HG03457 (cell line): Measurements from ENCODE around the gene GSTO2.

ENCODE experiments used
- ATAC-seq: cut with Tn5 transposase; IDR thresholded peaks from one replicate; pipeline ENCODE4 v1.9.1; 2021; ENCODE audit warnings: moderate number of reproducible peaks; ENCODE audit not compliant: unreplicated experiment

The GSTO2 gene

DNA sequence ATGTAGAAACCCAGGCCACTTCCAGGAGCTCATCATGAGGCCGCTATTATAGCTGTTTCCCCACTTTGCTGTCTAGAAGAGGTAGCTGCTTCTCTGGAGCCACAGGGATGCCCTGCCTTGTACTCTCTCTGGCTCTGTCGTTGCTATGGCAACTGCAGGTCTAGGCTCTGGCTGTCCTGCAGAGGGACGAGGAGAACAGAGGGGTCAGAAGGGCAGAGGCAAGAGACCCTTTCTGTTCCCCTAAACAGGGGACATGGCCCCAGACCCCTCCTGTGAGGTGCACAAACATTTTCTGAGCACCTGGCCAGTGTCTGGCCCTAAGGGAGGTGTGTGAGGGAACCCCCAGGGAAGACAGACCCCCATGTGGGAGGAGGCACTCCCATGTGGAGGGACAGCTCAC, 37.9 kb downstream of the GSTO2 start:
- ATAC-seq = no peak

DNA sequence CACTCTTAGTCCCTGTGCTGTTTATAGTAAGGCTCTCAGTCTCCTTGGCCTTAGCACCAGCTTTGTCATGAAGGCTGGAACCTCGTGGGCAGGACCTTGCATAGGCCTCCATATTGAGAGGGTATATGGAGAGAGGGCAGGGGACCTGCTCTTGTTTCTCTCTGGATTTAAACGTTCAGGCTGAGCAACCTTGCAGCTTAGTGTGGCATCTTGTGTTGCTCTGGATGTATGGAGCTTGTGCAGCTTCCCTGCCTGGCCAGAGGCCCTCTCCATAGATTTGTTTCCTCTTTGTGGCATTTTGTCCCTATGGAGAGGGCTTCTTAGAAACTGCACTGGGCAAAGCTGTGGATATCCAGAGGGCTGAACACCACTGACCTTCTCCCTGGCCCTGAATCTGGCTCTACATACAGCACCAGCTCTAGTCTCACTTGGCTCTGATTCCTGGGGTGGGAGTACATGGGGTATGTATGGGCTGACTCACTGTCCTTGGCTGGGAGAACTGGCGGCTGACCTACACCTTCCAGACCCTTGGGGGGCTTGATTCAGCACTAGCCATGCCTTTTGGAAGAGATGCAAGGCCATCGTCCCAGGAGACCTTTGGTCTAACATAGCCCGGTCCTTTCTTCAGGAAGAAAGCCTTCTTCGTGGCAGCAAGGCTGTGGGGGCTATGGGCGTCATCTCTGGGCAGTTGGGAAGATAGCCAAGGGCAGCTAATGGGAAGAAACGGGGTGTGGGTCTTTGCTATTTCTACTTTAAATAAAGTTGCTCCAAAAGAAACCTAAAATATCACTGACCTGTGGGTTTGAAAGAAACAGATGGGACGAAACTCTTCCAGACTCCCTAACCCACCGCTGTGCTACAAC, 38.8 kb downstream of the GSTO2 start:
- no peak for ATAC-seq

DNA sequence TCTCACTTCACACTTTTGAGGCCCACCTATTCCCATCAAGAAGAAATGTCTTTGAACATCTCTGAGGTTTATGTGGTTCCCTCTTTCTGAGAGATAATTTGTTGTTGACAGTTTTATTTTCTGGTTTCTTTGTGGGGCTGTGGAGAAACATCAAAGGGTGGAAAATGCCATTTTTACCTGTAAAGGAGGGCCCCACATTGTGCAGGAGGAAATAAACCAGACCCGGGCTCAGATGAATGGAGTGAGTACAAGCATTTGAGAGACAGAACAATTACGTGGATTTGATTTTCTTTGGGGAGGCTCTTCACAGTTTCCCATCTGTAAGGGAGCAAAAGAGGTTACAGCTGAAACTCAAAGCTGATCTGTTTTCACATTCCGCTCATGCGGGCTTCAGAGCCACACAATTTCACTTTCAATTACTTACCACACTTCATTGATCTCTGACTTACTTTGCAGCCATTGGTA, 39.5 kb downstream of the GSTO2 start:
- no peak for ATAC-seq

DNA sequence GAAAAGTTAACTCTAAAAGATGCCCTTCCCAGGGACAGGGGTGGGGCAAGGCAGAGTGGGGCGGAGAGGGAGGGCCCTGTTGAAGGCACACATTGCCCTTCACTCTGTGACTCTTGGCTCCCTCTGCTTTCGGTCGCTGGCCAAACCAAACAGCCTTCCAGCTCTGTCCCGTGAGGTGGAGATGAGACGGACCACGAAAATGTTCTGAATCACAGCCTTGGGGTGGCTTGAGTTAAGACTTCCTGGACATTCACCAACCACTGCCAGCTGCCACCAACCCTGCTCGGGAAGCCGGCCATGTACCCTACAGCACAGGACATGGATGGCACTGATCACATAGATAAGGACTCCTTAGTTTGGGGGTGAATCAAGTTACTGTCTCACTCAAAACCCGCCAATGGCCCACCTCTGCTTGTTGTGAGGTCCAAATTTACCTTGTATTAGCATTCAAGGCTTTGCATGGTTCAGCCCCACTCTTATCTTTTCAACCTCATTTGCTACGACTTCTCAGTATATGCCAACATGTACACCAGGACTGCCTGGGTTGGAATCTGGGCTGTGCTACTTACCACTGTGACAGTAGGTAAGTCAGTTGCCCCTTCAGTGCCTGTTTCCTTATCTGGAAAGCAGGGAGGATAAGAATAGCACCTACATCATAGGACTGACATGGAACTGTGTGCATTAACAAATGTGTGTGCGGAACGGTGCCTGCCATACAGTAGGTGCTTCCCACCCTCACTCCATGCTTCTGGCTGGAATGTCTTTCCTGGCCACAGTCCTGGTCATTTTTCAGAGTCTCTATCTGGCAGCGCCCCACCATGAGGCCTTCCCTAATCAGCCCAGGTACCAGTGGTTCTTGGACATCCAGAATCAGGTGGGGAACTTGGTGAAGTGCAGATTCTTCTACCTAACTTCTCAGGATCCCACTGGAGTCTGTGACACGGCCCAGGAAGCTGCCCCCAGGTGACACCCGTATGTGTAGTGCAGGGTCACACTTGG, 41.3 kb downstream of the GSTO2 start:
- no peak for ATAC-seq

DNA sequence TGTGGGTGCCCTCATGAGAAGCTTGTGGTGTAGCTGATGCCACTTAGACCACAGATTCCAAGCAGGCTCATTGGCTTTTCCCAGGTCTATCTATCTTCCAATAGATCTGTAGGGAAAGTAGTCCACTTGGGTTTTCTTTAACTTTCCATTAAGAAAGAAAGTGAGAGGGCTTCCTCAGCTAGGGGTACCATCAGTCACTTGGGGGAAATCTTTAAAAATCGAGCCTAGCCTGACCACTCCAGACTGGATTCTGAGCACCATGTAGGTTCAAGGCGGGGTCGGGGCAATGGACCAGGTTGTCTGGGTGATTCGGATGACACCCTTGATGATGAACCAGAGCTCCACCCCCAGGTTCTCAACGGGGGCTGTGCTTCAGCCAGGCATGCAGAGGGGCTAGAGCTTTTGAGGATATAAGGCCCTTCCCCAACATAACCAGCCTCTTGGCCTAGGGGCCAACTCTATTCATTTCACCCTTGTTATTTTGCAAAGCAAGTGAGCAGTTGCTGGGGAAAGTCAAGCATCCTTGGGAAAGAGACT, 42.3 kb downstream of the GSTO2 start:
- no peak for ATAC-seq

DNA sequence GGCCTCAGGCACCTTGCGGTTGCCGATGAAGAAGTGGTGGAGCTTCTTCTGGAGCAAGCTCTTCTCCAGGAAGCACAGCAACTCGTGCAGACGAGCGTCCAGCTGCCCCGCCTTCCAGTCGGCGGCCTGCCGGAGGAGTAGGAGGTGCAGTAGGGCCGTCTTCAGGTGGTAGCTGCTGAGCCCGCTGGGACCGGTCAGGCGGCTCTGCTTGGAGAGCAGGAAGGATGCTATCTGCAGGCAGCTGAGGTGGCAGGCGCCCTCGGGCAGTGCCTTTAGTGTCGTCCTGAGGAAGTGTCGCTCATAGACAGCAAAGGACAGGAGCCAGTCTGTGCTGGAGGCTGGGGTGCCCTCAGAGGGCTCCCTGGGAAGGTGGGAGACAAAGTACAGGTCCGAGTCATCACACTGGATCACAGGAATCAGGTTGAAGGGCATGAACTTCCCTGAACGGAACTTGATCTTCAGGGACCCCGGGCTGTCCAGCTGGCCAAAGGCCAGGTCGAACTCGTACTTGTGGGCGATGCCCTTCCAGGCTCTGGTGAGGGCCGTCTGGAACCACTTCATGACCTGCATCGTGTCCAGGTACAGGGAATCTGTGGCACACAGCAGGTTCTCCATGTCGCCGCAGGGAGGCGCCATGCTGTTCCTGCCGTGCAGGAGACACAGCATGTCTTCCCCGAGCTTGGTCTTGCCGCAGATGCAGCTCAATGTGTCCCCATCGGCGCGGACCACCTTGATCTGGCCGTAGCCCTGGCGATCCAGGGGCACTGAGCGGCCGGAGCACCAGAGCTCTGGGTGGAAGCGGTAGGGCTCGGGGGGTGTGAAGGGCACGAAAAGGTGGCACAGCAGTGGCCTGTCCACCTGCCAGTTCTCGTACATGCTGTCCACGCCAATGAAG, 45.9 kb downstream of the GSTO2 start:
- no peak for ATAC-seq

DNA sequence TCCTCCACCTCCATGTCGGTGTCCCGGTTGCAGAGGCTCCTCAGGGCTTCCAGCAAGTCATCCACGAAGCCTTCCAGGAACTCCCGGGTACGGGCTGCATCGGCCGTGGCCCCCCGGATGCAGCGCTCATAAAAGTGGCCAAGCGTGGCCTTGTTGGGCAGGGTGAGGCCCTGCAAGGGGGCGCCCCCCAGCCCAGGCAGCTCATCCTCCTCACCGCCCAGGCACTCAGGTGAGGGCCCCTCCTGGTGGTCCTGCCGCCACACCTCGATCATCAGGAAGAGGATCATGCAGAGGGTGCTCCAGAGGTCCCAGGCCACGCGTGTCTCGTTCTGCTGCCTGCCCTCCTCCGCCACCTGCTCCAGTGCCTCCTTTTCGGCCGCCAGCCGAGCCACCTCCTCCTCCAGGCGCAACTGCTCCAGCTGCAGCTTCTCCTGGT, 46.5 kb downstream of the GSTO2 start:
- no peak for ATAC-seq

DNA sequence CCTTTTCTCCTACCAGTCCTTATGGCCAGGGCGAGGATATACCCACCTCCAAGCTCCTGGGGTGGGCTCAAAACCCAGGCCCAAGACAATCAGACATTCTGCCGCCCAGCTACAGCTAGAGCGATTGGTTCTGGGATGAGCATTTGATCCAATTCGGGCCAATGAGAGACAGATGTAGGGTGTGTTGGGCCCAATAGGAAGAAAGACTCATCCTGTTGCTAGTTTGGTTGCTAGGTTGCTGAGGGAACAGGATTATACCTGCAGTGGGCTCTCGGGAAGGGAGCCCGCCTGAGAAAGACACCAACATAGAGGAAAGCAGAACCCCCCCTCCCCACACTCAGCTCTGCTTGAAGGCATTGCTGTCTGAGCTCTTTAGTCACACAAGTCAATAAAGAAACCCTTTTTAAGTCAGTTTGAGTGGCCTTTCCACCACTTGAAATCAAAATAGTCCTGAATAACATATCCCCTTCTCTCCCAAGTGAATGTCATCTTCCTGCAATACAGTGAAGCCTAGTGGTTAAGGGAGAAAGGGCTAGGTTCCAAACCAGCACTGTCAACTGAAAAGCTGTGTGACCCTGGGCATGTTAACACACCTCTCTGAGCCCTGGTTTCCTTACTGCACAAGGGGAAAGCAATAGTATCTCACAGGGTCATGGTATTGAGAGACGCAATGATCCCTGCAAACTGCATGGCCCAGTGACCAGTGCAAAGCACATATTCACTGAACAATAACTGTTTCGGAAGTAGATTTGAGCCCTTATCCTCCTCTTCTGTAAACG, 47.5 kb downstream of the GSTO2 start:
- no peak for ATAC-seq

DNA sequence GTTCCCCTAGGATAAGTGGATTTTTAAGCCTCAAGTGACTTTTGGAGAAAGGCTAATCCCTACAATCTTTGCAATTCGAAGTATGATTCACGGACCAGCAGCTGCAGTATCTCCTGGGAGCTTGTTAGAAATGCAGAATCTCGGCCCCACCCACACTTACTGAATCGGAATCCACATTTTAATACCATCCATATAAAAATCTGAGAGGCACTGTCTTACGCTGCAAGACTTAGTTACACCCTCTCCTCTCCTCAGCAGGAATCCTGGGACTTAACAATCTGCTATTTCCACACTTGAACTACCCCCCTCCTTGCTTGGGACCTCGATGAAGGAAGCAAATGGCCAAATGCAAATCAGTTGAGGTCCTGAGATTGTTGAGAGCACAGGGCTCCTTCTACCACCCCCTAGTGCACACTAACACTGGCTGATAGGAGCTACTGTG, 48.3 kb downstream of the GSTO2 start:
- ATAC-seq = no peak

DNA sequence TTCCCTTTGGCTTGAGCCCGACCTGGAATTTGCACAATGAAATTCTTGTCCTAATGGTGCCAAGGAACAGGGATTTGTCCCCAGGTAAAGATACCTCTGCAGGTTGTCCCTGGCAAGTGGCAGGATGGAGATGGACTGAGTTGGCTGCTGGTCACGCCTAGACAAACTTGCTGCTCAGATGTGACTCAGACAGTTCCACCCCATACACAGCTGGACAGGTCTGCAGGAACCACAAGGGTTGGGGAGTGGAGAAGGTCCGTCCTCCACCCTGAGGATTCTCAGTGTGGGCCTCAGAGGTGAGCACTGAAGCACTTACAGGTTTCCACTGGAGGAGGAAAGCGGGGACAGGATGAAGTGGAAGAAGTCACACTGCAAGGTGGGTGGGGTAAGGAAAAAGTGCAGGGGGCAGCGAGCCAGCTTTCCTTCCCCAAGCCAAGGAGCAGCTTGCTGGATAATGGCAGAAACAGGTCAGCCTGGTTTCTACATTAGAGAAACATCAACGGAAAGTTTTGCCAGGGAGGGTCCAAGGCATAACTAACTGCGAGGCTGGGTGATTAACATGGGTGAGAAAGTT, 48.8 kb downstream of the GSTO2 start:
- ATAC-seq = no peak

DNA sequence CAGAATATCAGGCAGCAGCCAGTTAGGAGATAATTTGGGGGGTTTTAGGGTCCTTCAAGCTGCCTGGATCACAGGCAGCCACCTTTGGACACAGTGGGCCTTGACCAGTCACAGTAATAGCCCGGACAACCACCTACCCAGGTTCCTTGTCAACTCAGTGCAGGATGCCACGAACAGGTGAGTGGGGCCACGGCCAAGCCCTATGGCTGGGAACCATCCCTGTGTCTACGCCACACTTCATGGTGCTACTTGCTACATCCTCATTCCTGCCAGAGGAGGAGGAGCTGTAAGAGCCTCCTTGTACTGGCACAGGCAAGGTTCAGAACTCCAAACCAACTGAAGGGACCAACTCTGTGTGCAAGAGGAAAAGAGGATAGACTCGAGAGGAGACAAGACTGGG, 49.3 kb downstream of the GSTO2 start:
- ATAC-seq = no peak

DNA sequence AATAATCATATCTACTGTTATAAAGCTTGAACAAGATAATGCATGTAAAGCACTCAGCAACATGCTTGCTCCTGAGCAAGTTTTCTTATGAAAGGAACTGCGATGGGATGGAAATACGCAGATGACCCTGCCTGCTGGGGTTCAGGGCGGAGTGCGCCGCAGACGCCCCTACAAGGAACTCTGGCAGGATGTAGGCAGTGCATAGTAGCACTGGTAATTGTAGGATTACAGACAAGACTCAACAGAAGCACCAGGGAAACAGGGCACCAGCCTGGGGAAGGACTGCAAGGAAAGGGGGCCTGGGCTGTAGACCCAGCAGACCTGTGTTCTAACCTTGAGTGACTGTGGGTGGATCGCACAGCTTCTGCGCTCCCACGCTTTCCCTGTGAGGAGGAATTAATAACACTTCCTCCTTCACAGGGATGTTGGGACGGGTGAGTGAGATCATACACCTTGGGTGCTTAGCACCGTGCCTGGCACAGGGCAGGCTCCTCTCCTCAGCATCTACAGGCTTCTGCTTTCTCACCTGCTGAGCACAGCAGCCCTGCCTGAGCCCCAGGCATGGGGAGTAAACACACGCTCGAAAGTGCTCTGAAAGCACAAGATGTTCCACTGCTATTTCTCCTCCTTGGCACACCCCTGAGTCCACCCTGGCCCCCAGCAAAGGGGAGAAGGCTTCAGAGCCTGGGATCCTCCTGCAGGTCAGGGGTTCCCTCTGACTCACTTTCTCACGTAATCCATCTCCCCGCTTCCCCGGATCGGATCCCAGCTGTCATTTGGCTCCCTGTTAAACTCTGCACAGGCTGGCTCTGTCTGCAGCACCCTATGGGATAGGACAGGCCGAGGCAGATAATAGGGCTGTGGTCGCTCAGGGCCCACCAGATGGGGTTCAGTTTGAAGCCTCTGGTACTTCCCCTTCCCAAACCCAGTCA, 50.1 kb downstream of the GSTO2 start:
- ATAC-seq = no peak

DNA sequence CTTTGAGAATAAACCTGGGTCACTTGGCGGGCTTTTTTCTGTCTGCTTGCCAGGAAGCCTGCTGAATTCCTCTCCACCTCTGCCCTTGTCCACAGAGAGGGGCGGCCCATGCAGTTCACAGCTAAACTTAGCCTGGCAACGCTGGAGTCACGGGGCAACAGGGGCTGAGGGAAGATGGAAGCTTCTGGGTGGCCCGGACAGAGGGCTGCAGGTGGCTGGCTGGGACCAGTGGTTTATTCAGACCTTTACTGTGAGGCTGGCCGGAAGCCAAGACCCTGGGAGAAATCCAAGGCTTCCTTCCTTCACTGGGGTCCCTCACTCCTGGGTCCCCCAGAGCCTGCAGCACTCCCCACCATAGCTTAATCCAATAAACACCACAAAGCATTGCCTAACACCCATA, 52.2 kb downstream of the GSTO2 start:
- ATAC-seq = no peak

DNA sequence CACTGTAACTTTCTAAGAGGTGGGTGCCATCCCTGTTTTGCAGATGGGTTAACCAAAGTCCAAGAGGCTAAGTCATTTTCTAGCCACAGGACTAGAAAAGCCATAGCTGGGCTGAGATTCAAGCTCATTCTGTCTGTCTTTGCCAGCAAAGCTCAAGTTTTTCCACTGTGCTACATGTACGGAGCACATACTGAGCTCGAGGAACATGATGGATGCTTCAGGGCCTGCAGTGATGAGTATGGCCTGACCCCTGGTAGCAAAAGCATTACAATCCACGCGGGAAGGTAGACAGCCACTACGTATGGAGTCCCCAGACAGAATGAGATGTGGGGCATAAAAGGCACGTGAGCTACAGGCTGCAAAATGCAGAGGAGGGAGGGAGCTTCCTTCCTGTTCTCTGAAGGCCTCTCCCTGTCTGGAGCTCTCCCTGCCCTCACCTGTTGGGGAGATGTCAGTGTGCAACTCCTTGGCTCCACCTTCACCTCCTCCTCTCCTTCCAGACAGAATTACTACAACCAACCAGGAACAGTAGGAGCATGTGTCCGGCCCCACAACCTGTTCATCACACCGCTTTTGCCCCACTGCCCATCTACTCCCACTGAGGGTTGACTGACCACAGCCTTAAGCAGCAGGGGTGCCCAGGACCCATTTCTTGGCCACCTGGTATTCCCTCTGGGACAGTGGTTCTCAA, 52.9 kb downstream of the GSTO2 start:
- ATAC-seq = no peak

DNA sequence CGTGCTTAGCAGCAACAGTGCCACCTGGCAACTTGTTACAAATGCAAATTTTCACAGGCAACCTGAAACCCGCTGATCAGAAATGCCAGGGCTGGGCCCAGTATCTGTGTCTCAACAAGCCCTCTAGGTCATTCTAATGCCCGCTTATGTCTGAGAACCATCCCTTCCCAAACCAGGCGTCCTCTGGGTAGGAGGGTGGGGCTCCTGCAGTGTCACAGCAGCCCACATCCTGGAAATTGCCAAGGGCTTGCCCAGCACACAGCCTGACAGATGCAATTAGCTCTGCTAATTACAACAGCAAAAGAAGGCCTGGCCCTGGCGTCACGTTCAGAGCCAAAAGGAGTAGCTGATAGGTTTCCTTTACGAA, 53.4 kb downstream of the GSTO2 start:
- ATAC-seq = no peak

DNA sequence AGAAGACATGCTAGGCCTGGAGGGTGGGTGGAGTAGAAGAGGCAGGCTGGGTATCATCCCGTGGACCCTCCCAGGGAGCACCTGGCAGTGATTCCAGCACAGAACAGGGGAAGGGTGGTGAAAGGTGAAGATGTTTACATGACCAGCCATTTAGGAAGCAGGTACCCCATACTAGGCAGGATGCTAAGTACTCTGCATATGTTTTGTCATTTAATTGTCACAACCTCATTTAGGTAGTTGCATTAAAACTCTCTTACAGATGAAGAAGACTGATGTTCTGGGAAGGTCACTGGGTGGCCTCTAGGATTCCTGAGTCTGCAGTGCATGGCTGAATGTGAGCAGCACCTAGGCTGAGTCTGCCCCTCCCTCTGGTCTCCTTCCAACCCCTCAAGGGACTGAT, 54.1 kb downstream of the GSTO2 start:
- ATAC-seq = no peak

DNA sequence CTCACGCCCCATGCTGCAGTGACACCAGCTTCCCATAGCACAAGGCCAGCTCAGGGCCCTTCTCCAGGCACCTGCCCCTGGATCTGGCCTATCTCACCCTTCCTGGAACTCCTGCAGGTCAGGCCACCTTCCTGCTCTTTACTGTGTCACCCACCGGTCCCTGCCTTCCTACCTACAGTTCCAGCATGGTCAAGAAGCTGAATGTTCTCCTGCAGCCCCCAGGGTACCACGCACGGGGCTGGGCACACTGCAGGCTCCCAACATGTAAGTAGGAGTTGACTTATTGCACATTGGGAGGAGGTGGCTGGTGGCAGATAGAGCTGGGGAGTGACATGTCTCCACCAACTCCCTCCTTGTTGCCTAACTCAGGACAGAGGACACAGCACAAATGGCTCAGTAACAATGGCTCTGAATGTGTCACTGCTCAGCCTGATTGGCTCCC, 54.8 kb downstream of the GSTO2 start:
- ATAC-seq = no peak
